HT1080 (cell line): Measurements from ENCODE around the gene ZNF689. TPM values are rescaled to one million over a fixed set of nuclear protein-coding genes. Genes with fewer than 3 reads are reported as not detected.
A peak's percentile ranks its signal among the peaks of the same experiment; 100 is the strongest.

ENCODE experiments used
- DNase-seq: peaks from one replicate; pipeline ENCODE4 v3.0.0-alpha.2; 2015; ENCODE audit warnings: low read depth
- polyA plus RNA-seq, 2 experiments: library from polyadenylated mRNA; depleted of rRNA; stranded (reverse); fragments of >200 nt; gene quantifications; 2 replicates each; pipeline ENCODE4 v1.2.3, GENCODE V29; 2015
- total RNA-seq: library from RNA; depleted of rRNA; stranded (reverse); fragments of >200 nt; shearing (Covaris generic); gene quantifications from 2 replicates; pipeline ENCODE4 v1.2.3, GENCODE V29; 2014; rRNA removed

Gene ZNF689
- total RNA-seq = 9.5 and 10.6 TPM in 2 replicates
- polyA plus RNA-seq (2015; cell fraction: cytosol; rRNA removed) = 7.1 and 7.3 TPM in 2 replicates
- polyA plus RNA-seq (2015; cell fraction: nucleus; rRNA removed) = 6.8 and 7.9 TPM in 2 replicates

- DNase-seq = peak; percentile 93
Measured at GRCh38 chr16:30609926-30610839, at the start of gene ZNF689. Gene ZNF689, minus strand, starts transcription at chr16:30610389. Its CDS starts 348 bp downstream, at chr16:30610041.

- peak; percentile 96 for DNase-seq
Measured at GRCh38 chr16:30658731-30659506, 48.7 kb upstream of the ZNF689 start.

GRCh38 chr16:30657866-30658730 lies 47.9 kb upstream of the ZNF689 start, which contains the start of gene FBRS:
Gene FBRS, plus strand, starts transcription at chr16:30658431. Its CDS starts 1,088 bp downstream, at chr16:30659519.
- peak; percentile 100 for DNase-seq

- DNase-seq = no peak
Measured at GRCh38 chr16:30656974-30657865, 47.0 kb upstream of the ZNF689 start.

- DNase-seq = no peak
Measured at GRCh38 chr16:30656388-30656787, 46.2 kb upstream of the ZNF689 start.

GRCh38 chr16:30655815-30656347 lies 45.7 kb upstream of the ZNF689 start:
- no peak for DNase-seq

- DNase-seq = no peak
Measured at GRCh38 chr16:30654856-30655255, 44.7 kb upstream of the ZNF689 start.

- DNase-seq = no peak
Measured at GRCh38 chr16:30652718-30653117, 42.5 kb upstream of the ZNF689 start.

GRCh38 chr16:30652005-30652296 lies 41.8 kb upstream of the ZNF689 start:
- DNase-seq = no peak

GRCh38 chr16:30651124-30652004 lies 41.2 kb upstream of the ZNF689 start:
- DNase-seq = peak; percentile 65

- peak; percentile 99 for DNase-seq
Measured at GRCh38 chr16:30650369-30651123, 40.4 kb upstream of the ZNF689 start, which contains the start of gene PRR14. Gene PRR14, plus strand, starts transcription at chr16:30650960. Its CDS starts 686 bp downstream, at chr16:30651646.

- DNase-seq = no peak
Measured at GRCh38 chr16:30649725-30650368, 39.7 kb upstream of the ZNF689 start.

- DNase-seq = no peak
Measured at GRCh38 chr16:30647274-30647571, 37.0 kb upstream of the ZNF689 start.

- no peak for DNase-seq
Measured at GRCh38 chr16:30645727-30646126, 35.5 kb upstream of the ZNF689 start.

- DNase-seq = no peak
Measured at GRCh38 chr16:30644334-30644830, 34.2 kb upstream of the ZNF689 start.

GRCh38 chr16:30641378-30641982 lies 31.3 kb upstream of the ZNF689 start:
- no peak for DNase-seq

- peak; percentile 65 for DNase-seq
Measured at GRCh38 chr16:30637944-30638343, 27.8 kb upstream of the ZNF689 start.
